Left hindlimb (tissue), 1 donor: ENCODE measurements around the gene PGAP3.
"Not testable (repeated sequence)": the region's sequence is repeated elsewhere in the genome, so short reads cannot be mapped to it uniquely, and the experiment has no call there.

ENCODE experiments used
- DNase-seq: peaks from one replicate; pipeline ENCODE4 v3.0.0-alpha.2; 2018

Gene PGAP3

GRCh38 chr17:39714234-39714633 is 26.4 kb upstream of the PGAP3 start:
- no peak for DNase-seq

DNA sequence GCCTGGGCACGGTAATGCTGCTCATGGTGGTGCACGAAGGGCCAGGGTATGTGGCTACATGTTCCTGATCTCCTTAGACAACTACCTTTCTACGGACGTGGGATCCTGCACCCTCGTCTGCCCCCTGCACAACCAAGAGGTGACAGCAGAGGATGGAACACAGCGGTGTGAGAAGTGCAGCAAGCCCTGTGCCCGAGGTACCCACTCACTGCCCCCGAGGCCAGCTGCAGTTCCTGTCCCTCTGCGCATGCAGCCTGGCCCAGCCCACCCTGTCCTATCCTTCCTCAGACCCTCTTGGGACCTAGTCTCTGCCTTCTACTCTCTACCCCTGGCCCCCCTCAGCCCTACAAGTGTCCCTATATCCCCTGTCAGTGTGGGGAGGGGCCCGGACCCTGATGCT is 24.0 kb upstream of the PGAP3 start:
- DNase-seq, result no peak

GRCh38 chr17:39711071-39711470 is 23.2 kb upstream of the PGAP3 start:
- DNase-seq, result not testable (repeated sequence)

- DNase-seq, result no peak
These were observed 22.4 kb upstream of the PGAP3 start for GRCh38 chr17:39709998-39710964.

DNA sequence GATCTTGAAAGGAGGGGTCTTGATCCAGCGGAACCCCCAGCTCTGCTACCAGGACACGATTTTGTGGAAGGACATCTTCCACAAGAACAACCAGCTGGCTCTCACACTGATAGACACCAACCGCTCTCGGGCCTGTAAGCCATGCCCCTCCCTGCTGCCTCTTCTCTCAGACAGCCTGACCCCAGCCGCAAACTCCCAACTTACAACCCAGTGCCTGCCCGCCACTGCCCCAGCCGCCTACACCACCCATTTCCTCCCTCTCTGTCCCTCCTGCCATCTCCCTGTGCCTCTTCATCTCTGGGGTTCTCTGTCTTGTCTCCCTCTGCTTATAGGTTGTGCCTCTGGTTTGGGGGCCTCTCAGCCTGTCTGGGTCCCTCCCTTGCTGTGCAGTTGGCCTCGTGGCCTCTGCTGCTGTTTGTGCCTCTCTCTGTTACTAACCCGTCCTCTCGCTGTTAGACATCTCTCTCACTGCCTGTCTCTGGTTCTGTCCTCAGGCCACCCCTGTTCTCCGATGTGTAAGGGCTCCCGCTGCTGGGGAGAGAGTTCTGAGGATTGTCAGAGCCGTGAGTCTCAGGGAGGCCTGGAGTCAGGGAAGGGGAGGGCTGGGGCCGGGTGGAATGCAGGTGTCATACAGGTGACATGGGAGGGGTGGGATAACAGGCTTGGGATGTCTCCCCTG is 21.6 kb upstream of the PGAP3 start:
- DNase-seq, result no peak

- no peak for DNase-seq
These were observed 19.1 kb upstream of the PGAP3 start for GRCh38 chr17:39706921-39707337.

DNA sequence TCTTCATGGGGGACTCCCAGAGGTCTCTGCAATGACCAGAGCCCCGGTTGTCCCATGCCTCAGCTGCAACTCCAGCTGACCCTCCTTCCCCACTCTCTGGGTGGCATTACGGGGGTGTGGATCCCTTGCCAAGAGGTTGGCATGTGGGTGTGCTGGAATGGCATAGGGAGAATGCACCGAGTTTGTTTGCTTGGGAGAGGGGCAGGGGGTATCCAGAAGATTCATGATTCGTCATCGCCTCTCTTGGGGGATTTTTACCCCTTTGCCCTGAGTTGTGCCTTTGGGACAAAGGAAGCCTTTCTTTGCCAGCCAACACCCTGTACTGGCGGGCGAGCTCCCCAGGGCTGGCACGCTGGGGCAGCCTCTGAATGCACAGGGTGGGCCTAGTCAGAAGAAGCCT is 18.5 kb upstream of the PGAP3 start:
- DNase-seq, result no peak

- no peak for DNase-seq
These were observed 18.0 kb upstream of the PGAP3 start for GRCh38 chr17:39705786-39706348.

DNA sequence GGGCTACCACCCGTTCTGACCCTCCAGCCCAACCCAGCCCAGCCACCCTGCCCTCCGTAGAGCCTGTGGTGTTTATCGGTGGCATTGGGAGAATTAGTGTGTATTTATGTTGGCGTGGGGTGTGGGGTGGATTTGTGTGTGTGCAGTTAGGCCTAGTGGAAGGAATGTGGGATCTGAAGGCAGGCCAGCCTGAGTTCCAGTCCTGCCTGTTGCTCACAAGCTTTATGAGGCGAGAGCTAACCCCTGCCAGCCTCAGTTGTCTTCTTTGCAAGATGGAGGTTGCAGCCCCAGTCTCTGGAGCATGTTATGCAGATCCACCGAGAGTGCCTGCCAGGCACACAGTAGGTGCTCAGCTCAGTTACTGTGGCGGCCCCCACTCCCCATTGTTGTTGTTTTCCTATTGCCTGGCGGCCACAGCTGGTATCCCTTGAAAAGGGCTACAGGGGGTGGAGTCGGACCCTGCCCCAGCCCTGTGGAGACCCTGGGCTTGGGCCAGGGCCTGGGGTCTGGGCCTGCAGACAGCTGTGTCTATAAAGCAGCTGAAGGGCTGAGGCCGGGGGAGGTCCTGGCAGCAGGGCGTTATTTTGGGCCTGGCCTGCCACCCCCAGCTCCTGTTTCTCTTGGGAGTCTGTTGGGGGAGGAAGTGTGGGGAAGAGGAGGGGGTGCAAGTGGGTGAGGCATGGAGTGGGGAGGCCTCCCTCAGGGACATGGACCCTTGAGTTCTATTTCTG is 17.1 kb upstream of the PGAP3 start:
- DNase-seq, result no peak

- no peak for DNase-seq
These were observed 16.1 kb upstream of the PGAP3 start for GRCh38 chr17:39703913-39704312.

DNA sequence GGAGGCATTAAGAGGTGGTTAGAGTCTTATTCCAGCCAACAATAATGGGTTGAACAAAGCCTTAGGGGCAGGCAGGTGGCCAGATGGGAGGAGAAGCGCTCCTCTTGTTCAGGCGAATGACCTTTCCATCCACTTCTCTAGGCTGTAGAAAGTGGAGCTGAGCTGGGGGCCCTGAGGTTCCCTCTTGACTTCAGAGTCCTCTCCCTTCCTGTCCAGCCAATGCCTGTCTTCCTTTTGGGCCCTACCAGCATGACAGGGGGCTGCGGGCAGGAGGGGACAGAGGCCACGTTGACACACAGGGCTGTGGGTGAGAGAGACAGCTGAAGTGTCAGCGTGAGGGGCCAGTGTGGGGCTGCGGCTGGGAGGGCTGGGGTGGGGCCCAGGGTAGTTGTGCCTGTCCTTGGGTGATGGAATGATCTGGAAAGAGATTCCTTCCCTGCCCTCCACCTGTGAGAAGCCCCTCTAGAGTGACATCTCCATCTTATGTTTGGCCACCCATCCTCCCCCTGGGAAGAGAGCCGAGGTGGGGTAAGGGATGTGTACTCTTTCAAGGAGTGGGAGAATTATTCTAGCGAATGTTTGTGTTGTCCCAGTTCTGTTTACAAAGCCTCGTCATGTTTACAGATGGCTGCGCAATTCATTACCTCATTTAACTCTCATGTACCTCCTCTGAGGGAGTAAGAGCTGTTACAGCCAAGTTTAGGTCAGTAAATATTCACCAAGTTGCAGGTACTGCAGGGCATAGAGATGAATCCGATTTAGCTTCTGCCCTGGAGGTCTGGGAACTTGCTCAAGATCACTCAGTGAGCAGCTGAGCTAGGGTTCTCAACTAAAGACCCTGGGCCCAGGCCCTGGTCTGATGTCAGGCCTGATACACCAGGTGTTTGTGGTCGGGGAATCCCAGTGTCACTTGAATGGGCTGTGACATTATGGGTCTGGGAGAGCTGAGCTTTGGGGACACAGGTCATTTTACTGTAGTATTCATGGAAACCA is 15.3 kb upstream of the PGAP3 start:
- no peak for DNase-seq

GRCh38 chr17:39701784-39702422 is 14.0 kb upstream of the PGAP3 start:
- no peak for DNase-seq

- DNase-seq, result no peak
These were observed 13.3 kb upstream of the PGAP3 start for GRCh38 chr17:39701012-39701783.

- DNase-seq, result peak; percentile 88
These were observed 12.5 kb upstream of the PGAP3 start for GRCh38 chr17:39700148-39700987.

DNA sequence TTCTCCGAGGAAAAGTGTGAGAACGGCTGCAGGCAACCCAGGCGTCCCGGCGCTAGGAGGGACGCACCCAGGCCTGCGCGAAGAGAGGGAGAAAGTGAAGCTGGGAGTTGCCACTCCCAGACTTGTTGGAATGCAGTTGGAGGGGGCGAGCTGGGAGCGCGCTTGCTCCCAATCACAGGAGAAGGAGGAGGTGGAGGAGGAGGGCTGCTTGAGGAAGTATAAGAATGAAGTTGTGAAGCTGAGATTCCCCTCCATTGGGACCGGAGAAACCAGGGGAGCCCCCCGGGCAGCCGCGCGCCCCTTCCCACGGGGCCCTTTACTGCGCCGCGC is 11.9 kb upstream of the PGAP3 start, which contains the start of gene ERBB2:
Gene ERBB2, plus strand, starts transcription at position 247 of the 330 bp plus-strand sequence. CDS start 175 bp downstream, outside the sequence.
- peak; percentile 88 for DNase-seq

- not testable (repeated sequence) for DNase-seq
These were observed 11.4 kb upstream of the PGAP3 start for GRCh38 chr17:39699157-39699817.

DNA sequence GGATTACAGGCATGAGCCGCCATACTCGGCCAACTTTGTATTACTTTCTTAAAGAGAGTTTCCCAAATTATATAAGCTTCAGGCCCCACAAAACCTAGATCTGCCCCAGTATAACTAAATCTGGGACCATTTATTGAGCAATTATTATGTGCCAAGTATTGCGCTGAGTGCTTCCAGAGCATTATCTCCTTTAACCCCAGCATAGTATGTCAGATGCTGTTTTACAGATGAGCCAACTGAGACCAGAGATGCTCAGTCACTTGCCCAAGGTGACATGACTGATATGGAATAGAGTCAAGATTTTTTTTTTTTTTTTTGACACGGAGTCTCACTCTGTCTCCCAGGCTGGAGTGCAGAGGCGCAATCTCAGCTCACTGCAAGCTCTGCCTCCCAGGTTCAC is 10.1 kb upstream of the PGAP3 start:
- no peak for DNase-seq

DNA sequence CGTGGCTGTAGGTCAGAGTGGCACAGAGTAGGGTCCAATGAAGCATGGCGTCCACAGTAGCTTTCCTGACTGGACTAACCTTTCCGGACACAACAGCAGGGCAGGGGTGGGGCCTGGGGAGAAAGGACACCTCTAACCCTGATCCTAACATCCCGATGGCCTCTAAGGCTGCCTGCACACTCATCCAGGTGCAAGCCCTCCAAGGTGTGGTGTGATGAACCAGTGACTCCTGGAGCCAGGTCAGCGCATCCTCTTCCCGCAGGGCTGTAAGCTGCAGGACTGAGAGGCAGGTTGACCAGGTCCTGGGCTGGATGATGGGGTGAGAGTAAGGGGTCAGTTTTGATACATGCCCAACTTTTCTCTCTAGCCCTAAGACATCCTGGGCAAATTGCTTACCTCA is 8.9 kb upstream of the PGAP3 start:
- DNase-seq, result no peak

- DNase-seq, result no peak
These were observed 7.2 kb upstream of the PGAP3 start for GRCh38 chr17:39695089-39695474.
